Hematopoietic multipotent progenitor cell treated with erythropoietin and hydrocortisone succinate and interleukin-3 and kit ligand, for 6 days (in vitro differentiated cells): ENCODE data around the gene DAND5.
A peak's percentile ranks its signal among the peaks of the same experiment; 100 is the strongest.

ENCODE experiments used
- DNase-seq: peaks from one replicate; pipeline ENCODE4 v3.0.0-alpha.2; 2015

Gene DAND5

DNA sequence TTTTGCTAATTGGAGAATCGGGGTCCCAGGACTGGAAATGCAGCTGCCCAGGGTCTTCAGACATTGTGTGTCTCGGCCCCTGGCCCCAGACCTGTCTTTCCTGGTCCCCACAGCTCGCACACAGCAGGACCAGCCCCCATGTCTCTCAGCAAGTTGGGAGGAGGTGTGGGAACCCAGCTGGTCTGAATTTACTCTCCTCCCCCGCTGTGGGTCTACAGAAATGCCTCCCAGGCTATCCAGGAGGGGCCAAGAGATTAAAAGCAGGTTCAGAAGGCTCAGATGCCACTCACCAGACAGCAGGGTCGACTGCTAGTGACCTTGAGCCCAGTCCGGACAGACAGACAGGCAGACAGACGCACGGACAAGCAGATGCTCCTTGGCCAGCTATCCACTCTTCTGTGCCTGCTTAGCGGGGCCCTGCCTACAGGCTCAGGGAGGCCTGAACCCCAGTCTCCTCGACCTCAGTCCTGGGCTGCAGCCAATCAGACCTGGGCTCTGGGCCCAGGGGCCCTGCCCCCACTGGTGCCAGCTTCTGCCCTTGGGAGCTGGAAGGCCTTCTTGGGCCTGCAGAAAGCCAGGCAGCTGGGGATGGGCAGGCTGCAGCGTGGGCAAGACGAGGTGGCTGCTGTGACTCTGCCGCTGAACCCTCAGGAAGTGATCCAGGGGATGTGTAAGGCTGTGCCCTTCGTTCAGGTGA, at the start of gene DAND5:
Gene DAND5, plus strand, starts transcription at position 285 of the 697 bp plus-strand sequence. Its CDS starts 85 bp downstream, at position 370.
- DNase-seq, result peak; percentile 62

DNA sequence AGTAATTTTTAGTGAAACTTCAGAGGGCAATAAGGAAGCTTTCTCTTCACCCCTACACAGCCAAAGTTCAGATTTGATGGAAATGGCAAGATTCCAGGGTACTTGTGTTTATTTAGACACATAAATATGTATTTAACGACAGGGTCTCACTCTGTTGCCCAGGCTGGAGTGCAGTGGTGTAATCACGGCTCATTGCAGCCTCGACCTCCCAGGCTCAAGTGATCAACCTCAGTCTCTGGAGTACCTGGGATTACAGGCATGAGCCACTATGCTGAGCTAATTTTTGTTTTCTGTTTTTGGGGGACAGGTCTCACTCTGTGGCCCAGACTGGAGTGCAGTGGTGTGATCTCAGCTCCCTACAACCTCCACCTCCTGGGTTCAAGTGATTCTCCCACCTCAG, 48.3 kb upstream of the DAND5 start:
- no peak for DNase-seq

DNA sequence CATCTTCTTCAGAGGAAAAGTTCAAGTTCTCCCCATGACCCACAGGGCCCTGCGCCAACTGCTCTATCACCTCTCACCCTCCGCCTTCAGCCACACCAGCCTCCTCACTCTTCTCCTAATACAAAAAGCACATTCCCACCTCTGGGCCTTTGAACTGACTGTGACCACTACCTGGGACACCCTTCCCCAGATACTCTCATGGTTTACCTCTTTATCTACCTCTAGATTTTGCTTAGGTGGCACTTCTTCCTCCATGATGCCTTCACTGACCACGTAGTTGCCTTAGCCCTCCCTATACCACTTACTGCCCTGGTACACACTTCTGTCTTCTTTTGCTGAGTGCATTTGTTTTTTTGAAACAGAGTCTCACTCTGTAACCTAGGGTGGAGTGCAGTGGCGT, 46.4 kb upstream of the DAND5 start:
- DNase-seq, result no peak

GRCh38 chr19:12924621-12925310, 44.6 kb upstream of the DAND5 start:
- DNase-seq, result no peak

DNA sequence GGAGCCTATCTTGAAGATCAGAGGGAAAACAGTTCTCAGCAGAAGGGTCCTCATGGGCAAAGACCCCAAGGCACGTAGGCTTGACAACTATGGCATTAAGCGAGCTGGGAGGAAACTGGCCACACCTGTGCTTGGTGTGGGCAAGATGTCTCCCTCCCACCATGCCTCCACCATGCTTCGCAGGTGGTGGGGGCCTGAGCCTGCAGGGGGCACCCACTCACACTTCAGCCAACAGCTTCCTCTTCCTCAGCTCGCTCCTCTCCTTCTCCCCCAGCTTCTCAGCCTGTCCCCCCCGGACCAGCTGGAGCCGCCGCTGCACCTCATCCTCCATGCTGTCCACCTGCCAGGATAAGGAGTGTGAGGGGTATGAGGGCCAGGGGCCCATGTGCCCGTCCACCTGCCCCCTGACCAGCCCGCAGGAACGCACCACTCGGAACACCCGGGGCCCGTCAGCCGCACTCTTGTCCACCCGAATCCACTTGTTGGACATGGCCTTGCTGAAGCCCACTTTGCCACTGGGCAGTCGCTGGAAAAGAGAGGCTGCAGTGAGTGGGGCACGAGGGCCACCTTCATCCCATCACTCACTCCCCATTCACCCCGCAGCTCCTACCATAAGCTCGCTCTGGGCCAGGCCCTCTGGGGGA, 39.3 kb upstream of the DAND5 start:
- DNase-seq, result peak; percentile 49

GRCh38 chr19:12932392-12933286, 36.7 kb upstream of the DAND5 start:
- peak; percentile 46 for DNase-seq

DNA sequence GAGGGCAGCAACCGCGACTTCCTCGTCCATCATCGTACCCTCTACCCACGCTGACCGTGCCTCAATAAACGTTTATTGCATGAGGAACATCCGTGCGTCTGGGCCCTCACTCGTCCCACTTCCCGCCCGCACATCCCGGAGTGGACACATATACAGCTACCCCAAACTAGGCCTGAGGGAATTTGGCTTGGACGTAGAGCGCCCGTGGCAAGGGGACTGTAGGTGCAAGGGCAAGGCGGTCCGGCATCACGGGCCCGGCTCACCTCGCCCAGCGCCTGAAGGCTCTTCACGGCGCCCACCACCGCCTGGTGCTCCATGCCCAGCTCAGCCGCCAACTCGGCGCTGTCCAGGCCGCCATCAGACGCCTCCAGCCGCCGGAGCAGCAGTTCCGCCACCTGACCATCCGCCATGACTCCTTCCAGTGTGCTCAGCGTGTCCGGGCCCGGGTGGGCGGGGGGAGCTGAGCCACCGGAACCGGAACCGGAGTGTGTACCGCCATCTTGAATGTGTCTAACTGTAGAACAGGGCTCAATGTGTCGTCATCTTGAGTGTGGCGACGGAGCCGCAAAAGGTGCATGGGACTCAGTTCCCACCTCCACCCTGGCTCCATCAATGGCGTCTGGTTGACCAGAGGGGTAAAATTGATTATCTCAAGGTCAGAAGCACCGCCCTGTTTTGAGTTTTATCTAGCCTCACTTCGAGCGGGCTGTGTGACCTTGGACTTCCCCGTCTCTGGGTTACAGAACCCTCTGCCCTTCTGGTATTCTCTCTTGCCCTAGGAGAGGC, 35.9 kb upstream of the DAND5 start, which contains the start of gene FARSA:
Gene FARSA, minus strand, starts transcription at position 425 of the 786 bp plus-strand sequence. Its CDS starts 15 bp downstream, at position 410.
- DNase-seq, result peak; percentile 97

DNA sequence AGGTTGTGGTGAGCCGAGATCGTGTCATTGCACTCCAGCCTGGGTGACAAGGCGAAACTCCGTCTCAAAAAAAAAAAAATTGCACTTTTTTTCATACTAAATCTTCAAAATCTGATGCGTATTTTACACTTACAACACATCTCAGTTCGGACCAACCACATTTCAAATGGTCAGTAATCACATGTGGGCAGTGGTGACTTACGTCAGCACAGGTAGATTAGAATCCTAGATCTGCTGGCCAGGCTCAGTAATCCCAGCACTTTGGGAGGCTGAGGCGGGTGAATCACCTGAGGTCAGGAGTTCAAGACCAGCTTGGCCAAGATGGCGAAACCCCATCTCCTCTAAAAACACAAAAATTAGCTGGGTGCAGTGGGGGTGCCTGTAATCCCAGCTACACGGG, 34.3 kb upstream of the DAND5 start:
- DNase-seq, result no peak

GRCh38 chr19:12936582-12936981, 32.8 kb upstream of the DAND5 start:
- no peak for DNase-seq

- DNase-seq, result peak; percentile 94
Measured at GRCh38 chr19:12937093-12937926, 32.1 kb upstream of the DAND5 start.

GRCh38 chr19:12937927-12938778, 31.2 kb upstream of the DAND5 start, which contains the start of gene CALR:
Gene CALR (plus strand): TSS chr19:12938609. CDS start chr19:12938680, 71 bp downstream.
- peak; percentile 100 for DNase-seq

DNA sequence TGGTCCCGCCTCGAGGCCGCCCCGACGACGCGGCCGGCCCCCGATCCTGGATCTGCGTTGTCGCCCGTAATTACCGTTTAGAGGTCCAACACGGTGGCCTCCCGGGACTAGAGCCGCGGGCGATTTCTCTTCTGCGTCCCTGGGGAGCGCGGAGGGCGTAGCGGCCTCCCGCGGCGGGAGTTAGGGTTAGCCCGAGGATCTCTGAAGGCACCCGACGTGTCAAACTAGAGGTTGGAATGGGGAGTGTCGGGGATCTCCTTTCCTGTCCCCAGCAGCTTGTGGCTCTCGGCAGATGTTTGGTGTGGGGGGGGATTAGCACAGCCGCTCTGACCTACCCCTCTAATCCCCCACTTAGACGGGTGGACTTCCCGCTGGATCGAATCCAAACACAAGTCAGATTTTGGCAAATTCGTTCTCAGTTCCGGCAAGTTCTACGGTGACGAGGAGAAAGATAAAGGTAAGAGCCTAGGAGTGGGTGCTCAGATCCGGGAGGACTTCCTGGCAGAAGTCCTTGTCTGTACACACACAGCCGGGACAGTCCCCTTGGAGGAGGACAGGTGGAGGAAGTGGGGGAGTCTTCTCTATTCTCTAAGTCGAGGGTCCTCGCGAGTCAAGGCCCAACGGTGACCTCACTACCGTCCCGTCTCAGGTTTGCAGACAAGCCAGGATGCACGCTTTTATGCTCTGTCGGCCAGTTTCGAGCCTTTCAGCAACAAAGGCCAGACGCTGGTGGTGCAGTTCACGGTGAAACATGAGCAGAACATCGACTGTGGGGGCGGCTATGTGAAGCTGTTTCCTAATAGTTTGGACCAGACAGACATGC, 30.4 kb upstream of the DAND5 start:
- DNase-seq, result peak; percentile 58

GRCh38 chr19:12939975-12940423, 29.4 kb upstream of the DAND5 start:
- DNase-seq, result no peak

GRCh38 chr19:12940897-12941296, 28.5 kb upstream of the DAND5 start:
- DNase-seq, result no peak

DNA sequence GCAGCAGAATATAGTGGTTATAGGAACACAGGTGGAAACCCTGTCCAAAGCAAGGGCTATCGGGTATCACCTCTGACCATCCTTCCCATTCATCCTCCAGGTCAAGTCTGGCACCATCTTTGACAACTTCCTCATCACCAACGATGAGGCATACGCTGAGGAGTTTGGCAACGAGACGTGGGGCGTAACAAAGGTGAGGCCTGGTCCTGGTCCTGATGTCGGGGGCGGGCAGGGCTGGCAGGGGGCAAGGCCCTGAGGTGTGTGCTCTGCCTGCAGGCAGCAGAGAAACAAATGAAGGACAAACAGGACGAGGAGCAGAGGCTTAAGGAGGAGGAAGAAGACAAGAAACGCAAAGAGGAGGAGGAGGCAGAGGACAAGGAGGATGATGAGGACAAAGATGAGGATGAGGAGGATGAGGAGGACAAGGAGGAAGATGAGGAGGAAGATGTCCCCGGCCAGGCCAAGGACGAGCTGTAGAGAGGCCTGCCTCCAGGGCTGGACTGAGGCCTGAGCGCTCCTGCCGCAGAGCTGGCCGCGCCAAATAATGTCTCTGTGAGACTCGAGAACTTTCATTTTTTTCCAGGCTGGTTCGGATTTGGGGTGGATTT, 25.8 kb upstream of the DAND5 start:
- no peak for DNase-seq

DNA sequence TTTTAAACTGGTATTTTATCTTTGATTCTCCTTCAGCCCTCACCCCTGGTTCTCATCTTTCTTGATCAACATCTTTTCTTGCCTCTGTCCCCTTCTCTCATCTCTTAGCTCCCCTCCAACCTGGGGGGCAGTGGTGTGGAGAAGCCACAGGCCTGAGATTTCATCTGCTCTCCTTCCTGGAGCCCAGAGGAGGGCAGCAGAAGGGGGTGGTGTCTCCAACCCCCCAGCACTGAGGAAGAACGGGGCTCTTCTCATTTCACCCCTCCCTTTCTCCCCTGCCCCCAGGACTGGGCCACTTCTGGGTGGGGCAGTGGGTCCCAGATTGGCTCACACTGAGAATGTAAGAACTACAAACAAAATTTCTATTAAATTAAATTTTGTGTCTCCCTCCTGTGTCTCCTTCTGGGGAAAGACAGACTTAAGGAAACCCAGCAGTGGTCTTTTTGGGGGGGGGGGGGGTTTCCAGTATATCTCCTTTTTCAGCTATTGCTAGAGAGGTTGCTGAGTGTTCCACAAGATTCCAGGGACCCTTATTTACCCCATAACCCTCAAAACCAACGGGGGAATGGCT, 25.2 kb upstream of the DAND5 start:
- no peak for DNase-seq

- DNase-seq, result peak; percentile 99
Measured at GRCh38 chr19:12945479-12946091, 23.8 kb upstream of the DAND5 start, which contains the start of gene RAD23A. Gene RAD23A (plus strand): TSS chr19:12945862. CDS start chr19:12945949, 87 bp downstream.
